ENCODE results near the gene FAM83C. TPM values are rescaled to one million over a fixed set of nuclear protein-coding genes. Genes with fewer than 3 reads are reported as not detected.
"Not testable (repeated sequence)": the region's sequence is repeated elsewhere in the genome, so short reads cannot be mapped to it uniquely, and the experiment has no call there.

FAM83C gene
- polyA plus RNA-seq, 3 donors, result 0.06 TPM; not detected in 1

DNA sequence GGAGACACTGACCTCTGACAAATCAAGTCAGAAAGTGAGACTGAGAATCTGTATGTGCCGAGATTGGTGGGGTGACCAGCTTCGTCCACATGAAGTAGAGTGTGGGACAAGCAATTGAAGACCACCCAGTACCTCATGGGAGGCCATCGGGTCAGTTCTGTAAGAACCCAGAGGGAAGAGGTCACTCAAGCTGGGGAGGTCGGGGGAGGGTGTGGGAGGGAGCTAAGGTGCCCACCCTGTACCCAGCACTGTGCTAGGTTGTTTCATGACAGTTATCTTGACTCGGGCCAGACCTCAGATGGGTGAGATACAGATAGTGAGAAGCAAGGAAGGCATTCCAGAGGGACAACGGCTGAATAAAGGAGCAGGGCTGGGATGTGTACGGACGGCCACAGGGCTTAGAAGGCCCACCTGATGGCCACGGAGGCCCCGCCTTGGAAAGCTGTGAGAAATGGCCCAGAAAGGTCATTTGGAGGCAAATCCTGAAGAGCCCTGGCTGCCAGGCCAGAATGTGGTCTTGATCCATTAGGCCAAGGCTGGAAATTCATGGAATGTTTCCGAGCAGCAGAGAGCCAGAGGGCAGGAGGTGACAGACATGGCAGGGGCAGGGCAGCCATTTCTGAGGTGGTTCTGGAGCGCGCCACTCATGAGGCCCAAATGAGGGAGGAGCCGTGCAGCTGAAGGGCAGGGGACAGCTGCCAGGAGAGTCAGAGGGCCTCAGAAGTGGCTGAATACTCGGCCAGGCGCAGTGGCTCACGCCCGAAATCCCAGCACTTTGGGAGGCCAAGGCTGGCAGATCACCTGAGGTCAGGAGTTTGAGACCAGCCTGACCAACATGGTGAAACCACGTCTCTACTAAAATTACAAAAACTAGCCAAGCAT is 22.0 kb downstream of the FAM83C start:
- DNase-seq (ENCODE audit: low read depth in 3 of 3, low spot score in 2 of 3), result no peak

DNA sequence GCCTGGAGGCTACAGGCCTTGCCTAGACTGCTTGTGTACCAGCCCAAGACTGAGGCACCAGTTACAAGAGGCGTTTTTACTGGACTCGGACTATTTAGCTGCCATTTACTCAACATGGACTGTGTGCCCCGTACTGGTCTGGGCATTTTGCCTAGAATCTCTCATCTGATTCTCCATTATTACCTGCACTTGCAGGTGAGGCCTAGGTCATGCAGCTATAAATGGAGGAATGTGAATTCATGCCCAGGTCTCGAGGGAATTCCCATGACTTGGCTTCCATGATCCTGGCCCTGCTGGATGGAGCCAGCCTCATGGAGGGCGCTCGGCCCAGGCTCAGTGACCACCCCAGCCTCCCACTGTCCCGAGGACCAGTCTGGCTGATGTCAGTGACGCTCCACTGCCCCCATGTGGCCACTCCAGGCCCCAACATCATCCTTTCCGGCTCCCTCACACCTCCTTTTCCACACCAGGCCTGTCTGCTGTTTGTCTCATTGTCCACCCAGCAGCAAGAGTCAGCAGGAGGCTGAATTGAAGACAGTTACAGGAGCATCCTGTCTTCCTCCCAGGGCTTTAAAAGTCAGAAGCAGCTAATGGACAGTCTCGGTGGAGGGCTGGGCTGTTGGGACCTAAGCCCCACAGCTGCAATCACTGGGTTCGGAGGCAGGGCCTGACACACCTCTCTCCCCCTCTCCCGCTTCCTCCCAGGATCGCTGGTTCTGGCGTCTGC is 23.0 kb downstream of the FAM83C start:
- DNase-seq (ENCODE audit: low read depth in 3 of 3, low spot score in 2 of 3), result peak in 1 of 3 donors; percentile 37

DNA sequence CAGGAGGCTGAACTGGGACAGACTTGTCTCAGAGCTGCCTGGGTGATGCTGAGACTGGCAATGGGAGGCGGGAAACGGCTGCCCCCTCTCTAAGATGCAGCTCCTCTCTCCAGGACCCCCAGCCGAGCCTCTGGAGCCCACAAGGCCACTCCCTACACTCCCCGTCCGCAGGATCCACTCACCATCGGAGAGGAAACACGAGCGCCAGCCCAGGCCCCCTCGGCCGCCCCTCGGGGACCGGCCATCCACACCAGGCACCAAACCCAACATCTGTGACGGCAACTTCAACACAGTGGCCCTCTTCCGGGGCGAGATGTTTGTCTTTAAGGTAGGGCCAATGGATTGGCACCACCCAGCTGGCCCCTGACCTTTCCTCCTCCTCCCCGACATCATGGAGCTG is 25.1 kb downstream of the FAM83C start:
- no peak for DNase-seq (ENCODE audit: low read depth in 3 of 3, low spot score in 2 of 3)

DNA sequence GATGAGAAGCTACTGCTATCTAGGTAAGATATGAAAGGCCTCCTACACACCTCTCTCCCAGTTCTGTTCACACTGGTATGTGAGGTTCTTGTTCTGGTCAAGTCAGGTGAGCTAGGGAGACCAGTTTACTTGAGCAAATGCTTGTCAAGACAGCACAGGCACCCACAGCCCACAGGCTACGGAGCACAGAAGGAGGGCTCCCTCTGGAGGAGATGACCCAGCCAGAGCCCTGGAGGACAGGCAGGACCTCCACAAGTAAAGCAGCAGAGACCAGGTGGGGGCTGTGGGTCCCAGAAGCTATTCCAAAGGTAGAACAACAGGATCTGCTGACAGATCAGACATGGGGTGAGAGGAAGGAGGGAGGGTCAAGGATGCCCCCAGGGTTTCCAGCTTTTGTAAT is 27.5 kb downstream of the FAM83C start:
- no peak for DNase-seq (ENCODE audit: low read depth in 3 of 3, low spot score in 2 of 3)

DNA sequence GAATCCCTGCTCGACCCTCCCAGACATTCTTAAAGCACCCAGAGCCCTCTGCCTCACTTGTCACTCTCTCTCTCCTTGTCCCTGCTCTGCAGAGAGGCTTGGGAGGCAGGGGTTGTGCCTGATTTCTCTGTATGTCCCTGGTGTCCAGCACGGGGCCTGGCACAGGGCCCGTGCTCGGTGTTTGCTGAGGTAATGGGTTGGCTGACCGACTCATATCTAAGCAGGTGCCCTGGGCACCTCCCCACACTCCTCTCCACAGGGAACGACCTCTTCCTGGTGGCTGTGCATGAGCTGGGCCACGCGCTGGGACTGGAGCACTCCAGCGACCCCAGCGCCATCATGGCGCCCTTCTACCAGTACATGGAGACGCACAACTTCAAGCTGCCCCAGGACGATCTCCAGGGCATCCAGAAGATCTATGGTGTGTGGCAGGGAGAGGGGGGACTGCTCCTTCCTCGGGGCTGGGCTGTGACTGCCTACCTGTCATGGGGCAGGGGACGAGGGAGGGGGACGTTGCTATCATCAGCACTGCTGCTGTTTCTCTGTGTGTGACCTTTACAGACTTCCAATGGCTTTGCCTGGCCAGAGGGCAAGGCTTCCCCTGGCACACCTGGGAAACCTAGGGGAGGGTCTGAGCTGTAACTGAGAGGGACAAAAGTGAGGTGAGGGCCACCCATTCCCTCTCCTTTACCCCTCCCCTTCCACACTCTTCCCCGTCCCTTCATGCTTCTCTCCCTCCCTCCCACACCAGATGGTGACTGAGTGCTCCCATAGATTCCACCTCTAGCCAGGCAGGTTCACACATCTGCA is 28.5 kb downstream of the FAM83C start:
- DNase-seq (ENCODE audit: low read depth in 3 of 3, low spot score in 2 of 3), result no peak

DNA sequence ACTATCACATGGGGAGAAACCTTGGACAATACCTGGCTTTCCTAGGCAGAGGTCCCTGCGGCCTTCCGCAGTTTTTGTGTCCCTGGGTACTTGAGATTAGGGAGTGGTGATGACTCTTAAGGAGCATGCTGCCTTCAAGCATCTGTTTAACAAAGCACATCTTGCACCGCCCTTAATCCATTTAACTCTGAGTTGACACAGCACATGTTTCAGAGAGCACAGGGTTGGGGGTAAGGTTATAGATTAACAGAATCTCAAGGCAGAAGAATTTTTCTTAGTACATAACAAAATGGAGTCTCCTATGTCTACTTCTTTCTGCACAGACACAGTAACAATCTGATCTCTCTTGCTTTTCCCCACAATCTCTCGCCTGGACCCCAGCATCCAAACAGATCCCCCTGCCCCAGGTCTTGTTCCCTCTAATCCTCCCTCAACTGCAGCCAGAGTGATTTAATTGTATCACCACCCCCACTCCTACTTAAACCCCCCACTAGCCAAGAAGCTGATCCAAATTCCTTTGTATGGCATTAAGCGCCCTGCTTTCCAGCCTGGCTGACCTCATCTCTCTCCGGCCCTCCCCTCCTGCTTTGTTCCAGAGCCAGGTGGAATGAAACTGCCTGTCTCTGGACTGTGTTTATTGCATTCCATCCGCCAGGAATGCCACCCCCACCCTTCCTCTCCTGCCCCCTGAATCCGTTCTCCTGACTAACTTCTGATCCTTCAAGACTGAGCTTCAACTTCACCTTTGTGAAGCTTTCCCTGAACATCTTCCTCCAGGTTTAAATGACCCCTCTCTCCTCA is 29.3 kb downstream of the FAM83C start:
- peak in 2 of 3 donors; percentile 72 for DNase-seq (ENCODE audit: low read depth in 3 of 3, low spot score in 2 of 3)

DNA sequence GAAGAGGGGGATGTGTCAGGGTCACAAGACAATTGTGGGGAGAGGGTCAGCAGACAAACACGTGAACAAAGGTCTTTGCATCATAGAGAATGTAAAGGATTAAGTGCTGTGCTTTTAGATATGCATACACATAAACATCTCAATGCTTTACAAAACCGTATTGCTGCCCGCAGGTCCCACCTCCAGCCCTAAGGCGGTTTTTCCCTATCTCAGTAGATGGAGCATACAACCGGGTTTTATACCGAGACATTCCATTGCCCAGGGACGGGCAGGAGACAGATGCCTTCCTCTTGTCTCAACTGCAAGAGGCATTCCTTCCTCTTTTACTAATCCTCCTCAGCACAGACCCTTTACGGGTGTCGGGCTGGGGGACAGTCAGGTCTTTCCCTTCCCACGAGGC is 29.9 kb downstream of the FAM83C start:
- not testable (repeated sequence) for DNase-seq (ENCODE audit: low read depth in 3 of 3, low spot score in 2 of 3)

DNA sequence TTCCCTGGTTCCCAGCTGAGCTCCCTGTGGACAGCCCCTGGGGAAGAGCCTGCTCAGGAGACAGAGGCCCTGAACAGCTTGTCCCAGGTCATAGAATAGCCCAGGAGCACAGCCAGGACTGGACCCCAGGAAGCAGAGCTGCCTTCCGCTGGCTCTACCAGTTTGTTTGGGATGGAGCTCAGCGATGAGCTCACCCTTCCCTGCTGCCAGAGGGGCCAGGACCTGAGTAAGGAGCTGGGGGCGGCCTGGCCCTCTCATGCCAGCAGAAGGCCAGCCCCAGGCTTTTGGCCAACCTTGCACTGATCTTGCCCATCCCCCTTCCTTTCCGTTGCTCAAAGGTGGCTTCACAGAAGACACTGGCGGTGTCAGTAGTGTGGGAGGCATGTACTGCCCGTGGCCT is 31.8 kb downstream of the FAM83C start:
- no peak for DNase-seq (ENCODE audit: low read depth in 3 of 3, low spot score in 2 of 3)

DNA sequence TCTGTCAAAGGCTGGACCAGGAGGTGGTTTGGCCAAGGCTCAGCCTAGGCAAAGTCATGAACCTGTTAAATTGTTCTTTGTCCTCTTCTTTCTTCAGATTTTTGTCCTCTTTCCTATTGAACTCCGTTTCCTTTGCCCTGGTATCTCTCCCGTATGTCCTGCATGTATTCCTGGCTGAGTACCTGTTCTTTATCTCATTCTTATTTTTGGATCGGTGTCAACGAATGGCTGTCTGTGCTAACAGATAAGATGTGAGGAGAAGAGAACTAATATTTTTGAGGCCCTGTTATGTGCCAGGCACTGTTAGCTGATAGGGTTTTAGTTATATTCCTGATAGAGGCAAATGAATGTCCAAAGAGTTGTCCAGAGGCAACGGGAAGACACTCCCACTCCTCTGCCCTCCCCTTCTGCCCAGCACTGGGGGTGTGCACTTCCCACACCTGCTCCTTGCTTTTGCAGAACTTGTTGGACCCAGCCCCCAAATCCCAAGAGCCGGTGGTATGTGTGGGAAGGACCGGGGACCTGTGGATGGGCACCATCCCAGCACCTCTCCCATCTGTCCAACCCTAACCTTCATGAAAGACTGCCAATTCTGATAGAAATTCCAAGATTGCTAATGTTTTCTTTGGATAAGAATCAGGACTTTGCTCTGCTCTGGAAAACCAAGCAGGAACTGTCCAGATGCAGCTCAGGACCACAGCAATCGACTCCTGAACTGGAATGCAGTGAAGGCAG is 34.9 kb downstream of the FAM83C start:
- no peak for DNase-seq (ENCODE audit: low read depth in 3 of 3, low spot score in 2 of 3)

DNA sequence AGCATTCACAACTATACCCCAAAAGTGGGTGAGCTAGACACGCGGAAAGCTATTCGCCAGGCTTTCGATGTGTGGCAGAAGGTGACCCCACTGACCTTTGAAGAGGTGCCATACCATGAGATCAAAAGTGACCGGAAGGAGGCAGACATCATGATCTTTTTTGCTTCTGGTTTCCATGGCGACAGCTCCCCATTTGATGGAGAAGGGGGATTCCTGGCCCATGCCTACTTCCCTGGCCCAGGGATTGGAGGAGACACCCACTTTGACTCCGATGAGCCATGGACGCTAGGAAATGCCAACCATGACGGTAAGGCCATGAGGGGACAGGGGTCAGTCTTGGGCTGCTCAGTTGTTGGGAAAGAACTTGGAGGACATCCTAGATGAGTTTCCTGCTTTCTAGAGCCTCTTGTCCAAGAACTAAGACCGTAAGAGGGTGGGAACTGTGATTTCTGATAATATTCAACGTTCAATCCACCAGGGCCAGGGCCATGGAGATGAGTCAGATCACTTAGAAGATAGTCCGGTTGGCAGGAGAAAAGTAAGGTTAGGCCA is 37.7 kb downstream of the FAM83C start:
- no peak for DNase-seq (ENCODE audit: low read depth in 3 of 3, low spot score in 2 of 3)

DNA sequence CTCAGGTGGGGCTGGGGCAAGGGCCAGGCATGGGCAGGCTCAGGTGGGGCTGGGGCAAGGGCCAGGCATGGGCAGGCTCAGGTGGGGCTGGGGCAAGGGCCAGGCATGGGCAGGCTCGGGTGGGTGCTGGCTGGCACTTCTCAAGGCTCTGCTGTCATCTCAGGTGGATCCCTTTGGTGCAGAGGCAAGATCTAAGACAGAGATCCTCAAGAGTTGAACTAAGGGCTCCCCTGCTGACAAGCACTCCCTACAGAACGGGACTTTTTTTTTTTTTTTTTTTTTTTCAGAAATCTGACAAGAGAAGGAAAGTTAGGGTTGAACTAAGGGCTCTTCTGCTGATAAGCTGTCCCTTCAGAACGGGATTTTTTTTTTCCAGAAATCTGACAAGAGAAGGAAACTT is 39.2 kb downstream of the FAM83C start:
- no peak for DNase-seq (ENCODE audit: low read depth in 3 of 3, low spot score in 2 of 3)

DNA sequence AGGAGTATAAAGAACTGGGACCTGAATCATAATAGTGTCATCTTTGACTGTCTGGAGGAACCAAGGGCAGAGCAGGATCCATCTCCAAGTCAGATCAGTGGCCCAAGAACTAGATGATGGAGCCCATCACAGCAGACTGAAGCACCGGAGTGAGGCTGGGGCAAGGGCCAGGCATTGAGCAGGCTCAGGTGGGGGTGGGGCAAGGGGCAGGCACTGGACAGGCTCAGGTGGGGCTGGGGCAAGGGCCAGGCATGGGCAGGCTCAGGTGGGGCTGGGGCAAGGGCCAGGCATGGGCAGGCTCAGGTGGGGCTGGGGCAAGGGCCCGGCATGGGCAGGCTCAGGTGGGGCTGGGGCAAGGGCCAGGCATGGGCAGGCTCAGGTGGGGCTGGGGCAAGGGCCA is 39.6 kb downstream of the FAM83C start:
- not testable (repeated sequence) for DNase-seq (ENCODE audit: low read depth in 3 of 3, low spot score in 2 of 3)

DNA sequence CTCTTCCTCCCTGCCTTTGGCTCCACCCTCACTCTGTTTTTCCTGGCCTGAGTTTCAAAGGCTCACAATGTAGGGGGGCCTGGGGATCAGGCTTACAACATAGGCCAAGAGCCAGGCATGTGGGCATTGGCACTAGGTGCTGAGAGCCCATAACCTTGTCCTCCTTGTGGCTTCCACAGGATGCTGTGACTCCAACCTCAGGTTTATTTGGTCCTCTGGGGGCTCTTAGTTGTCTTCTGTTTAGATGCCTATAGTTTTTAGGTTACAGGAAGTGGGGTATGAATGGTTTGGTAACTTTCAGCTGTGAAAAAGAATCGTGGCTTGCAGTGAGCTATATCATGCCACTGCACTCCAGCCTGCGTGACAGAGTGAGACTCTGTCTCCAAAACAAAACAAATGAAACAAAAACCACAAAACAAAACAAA is 40.2 kb downstream of the FAM83C start:
- no peak for DNase-seq (ENCODE audit: low read depth in 3 of 3, low spot score in 2 of 3)

DNA sequence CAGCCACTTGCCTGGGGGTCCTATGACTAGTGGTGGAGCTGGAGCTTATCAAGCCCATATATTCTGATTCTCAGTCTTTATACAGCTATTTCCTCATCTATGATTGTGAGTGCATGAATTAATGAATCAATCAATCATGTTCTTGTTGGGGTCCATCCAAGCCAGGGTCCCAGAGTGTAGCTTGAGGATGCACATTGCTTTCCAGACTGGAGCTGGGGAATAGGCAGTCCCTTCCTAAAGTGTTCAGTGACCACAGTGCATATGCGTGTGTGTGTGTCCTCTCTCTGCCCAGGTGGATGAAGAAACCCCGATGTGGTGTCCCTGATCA is 40.6 kb downstream of the FAM83C start:
- no peak for DNase-seq (ENCODE audit: low read depth in 3 of 3, low spot score in 2 of 3)

DNA sequence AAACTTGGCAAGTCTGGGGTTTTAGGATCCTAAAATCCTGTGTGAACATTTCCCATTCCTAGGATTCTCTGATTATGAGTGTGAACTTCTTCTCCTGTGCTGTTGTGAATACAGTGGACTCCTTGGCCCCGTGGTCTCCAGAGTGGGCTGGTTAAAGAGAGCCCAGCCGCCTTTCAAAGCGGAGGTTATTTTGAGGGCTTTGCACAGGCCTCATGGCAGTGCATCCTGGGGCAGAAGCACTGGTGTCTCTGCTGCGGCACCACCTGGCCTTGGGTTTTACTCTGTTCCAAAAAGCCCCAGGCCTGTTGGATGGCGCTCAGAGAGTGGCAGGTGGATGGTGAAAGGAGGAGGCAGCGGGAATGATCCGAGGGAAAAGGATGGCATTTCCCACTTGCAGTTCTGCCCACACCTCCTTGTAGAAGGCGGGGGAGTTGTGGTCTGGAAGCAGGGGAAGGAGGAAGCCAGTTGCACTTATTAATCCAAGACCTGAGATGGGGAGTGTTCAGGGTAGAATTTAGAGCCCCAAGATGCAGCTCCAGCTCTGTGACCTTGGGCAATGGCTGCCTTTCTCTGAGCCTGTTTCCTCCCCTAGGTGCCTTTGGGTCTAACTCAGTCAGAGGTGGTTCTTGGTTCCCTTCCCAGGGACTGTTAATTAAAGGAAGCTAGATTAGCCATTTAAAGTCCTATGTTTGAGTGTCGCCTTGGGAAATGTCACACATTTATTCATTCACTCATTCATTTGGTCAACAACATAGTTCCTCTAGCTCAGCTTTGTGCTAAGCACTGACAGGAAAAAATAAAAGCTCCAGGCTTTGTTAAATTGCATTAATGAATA is 43.4 kb downstream of the FAM83C start:
- DNase-seq (ENCODE audit: low read depth in 3 of 3, low spot score in 2 of 3), result no peak

DNA sequence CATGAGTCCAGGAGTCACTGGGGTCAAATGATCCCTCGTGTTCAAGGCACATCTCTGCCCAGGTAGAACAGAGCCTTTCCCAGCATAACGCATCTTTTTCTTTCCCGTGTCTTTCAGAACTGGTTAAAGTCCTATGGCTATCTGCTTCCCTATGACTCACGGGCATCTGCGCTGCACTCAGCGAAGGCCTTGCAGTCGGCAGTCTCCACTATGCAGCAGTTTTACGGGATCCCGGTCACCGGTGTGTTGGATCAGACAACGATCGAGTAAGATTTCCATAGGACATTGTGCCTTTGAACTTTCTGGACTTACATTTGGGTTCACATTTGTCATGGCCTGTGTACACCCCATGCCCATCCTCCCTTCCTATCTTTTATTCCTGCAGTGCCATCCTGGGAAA is 45.5 kb downstream of the FAM83C start:
- DNase-seq (ENCODE audit: low read depth in 3 of 3, low spot score in 2 of 3), result no peak

DNA sequence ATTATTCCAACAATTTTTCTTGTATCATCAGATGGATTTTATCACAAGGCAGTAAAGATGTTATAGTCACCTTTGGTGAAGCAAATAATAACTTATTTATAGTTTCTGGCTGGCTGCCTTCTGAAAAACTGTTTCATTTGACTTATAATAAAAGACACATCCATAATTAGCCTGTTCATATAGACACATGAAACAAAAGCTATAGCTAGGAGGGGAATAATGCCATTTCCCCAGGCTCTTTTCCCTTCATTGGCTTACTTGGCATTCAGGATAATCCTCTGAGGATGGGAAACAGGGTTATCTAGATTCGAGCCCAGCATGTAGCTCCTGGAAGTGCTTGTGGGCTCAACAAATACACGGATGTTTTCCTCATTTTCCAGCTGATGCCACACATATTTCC is 48.2 kb downstream of the FAM83C start:
- no peak for DNase-seq (ENCODE audit: low read depth in 3 of 3, low spot score in 2 of 3)

DNA sequence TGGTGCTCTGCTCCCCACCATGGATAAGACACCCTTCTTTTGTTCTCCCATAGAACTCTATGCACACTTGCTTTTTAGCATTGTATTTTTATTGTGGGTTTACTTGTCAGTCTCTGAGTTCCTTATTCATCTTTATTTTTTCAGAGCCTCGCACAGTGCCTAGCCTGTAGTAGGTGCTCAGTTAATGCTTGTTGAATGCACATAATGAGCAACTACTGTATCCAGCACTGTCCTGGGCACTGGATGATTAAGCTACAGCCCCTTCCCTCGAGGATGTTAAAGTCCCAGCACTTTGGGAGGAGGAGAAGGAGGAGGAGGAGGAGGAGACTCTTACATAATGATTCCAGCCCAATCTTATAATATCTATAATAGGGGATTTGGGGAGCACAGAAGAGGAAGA is 48.9 kb downstream of the FAM83C start:
- no peak for DNase-seq (ENCODE audit: low read depth in 3 of 3, low spot score in 2 of 3)
